H1 (cell line): ENCODE data around the gene AMH. TPM values are rescaled to one million over a fixed set of nuclear protein-coding genes. Genes with fewer than 3 reads are reported as not detected.

Experiments
- CTCF ChIA-PET: fragments of 300-600 bp; sonication (Branson Sonifier 250); formaldehyde crosslinking; loops from one replicate; lab custom pipeline; 2021; ENCODE audit not compliant: partially characterized antibody; lab: Charles Lee
- POLR2A ChIA-PET: fragments of 300-600 bp; sonication (Branson Sonifier 250); formaldehyde crosslinking; loops from one replicate; lab custom pipeline; 2021; ENCODE audit warnings: inconsistent platforms; ENCODE audit not compliant: partially characterized antibody; lab: Charles Lee
- DNase-seq, 2 experiments: peaks; one replicate each; pipeline versions ENCODE4 v3.0.0 to v3.0.0-alpha.2; 2010 to 2022; ENCODE audit warnings: low spot score in 2 of 2, low read depth in 1 of 2, mixed read lengths in 1 of 2
- FAIRE-seq: peaks from 2 replicates; lab custom pipeline; 2011; peaks lifted over from hg19 to GRCh38; lab: Jason Lieb, UNC
- H2AFZ ChIP-seq: 2 replicates; pipeline ENCODE4 v1.8.1; 2012; ENCODE audit warnings: low read length, inconsistent platforms
- H2AK5ac ChIP-seq: 2 replicates; pipeline ENCODE4 v1.6.1; 2013; ENCODE audit warnings: low read depth, low read length
- H2BK120ac ChIP-seq: replicated peaks from 2 replicates; pipeline ENCODE3; 2013; ENCODE audit warnings: low read depth, low read length, inconsistent platforms
- H2BK12ac ChIP-seq: 2 replicates; pipeline ENCODE4 v1.6.1; 2013; ENCODE audit warnings: low read depth, low read length
- H2BK15ac ChIP-seq: 2 replicates; pipeline ENCODE4 v1.6.1; 2013; ENCODE audit warnings: low read length
- H2BK20ac ChIP-seq: 2 replicates; pipeline ENCODE4 v1.6.1; 2013; ENCODE audit warnings: low read length
- H2BK5ac ChIP-seq: 2 replicates; pipeline ENCODE4 v1.6.1; 2013; ENCODE audit warnings: low read depth, low read length
- H3K14ac ChIP-seq: 2 replicates; pipeline ENCODE4 v1.6.1; 2013; ENCODE audit warnings: inconsistent platforms; ENCODE audit not compliant: insufficient read length
- H3K18ac ChIP-seq: 2 replicates; pipeline ENCODE4 v1.6.1; 2013; ENCODE audit warnings: low read length; ENCODE audit errors: extremely low read depth
- H3K23ac ChIP-seq: 2 replicates; pipeline ENCODE4 v1.6.1; 2013; ENCODE audit warnings: inconsistent platforms; ENCODE audit not compliant: insufficient read length
- H3K23me2 ChIP-seq: 2 replicates; pipeline ENCODE4 v1.6.1; 2013; ENCODE audit warnings: low read depth, low read length
- H3K27ac ChIP-seq: 2 replicates; pipeline ENCODE4 v1.6.1; 2011; ENCODE audit warnings: low read depth, low read length, inconsistent platforms
- H3K27me3 ChIP-seq, 4 experiments: replicated peaks in 1 of 4; 1 replicate in 1 of 4; 2 replicates in 3 of 4; pipeline versions ENCODE4 v1.6.1 to v1.8.1; 2011 to 2013; ENCODE audit warnings: low read length in 3 of 4, mild to moderate bottlenecking in 3 of 4, inconsistent platforms in 2 of 4, mixed read lengths in 2 of 4, moderate library complexity in 1 of 4; ENCODE audit not compliant: control insufficient read depth in 3 of 4, insufficient read depth in 3 of 4; ENCODE audit errors: extremely low read depth in 1 of 4
- H3K36me3 ChIP-seq, 4 experiments: 2 replicates each; pipeline versions ENCODE4 v1.6.1 to v1.8.1; 2011 to 2013; ENCODE audit warnings: mild to moderate bottlenecking in 4 of 4, low read length in 3 of 4, moderate library complexity in 2 of 4, control low read depth in 1 of 4, inconsistent platforms in 1 of 4; ENCODE audit not compliant: insufficient read depth in 4 of 4, control insufficient read depth in 2 of 4
- H3K4ac ChIP-seq: replicated peaks from 2 replicates; pipeline ENCODE3; 2013; ENCODE audit warnings: low read length, low read depth, mixed read lengths, inconsistent platforms; ENCODE audit not compliant: insufficient read length
- H3K4me1 ChIP-seq, 4 experiments: replicated peaks in 1 of 4; 1 replicate in 1 of 4; 2 replicates in 3 of 4; pipeline versions ENCODE4 v1.6.1 to v1.8.1; 2011 to 2013; ENCODE audit warnings: low read length in 3 of 4, inconsistent platforms in 2 of 4, mixed read lengths in 1 of 4; ENCODE audit not compliant: insufficient read depth in 4 of 4, control insufficient read depth in 3 of 4
- H3K4me2 ChIP-seq, 2 experiments: 2 replicates each; pipeline versions ENCODE4 v1.6.1 to v1.8.1; 2011 to 2013; ENCODE audit warnings: low read depth in 2 of 2, low read length in 2 of 2, control low read depth in 1 of 2, inconsistent platforms in 1 of 2, mild to moderate bottlenecking in 1 of 2; ENCODE audit not compliant: insufficient read depth in 1 of 2
- H3K4me3 ChIP-seq, 4 experiments: fragments of 200-600, 300-600 bp in 1 of 4; sonication (generic), shearing (Covaris generic), sonication (Bioruptor Twin) in 1 of 4; 2 replicates each; pipeline versions ENCODE4 v1.5.1 to v1.8.1; 2011 to 2016; ENCODE audit warnings: low read length in 4 of 4, low read depth in 3 of 4, control low read depth in 2 of 4, inconsistent platforms in 2 of 4, mild to moderate bottlenecking in 2 of 4, mixed read lengths in 1 of 4, moderate library complexity in 1 of 4; ENCODE audit not compliant: insufficient read depth in 2 of 4; ENCODE audit errors: extremely low read depth in 1 of 4
- H3K56ac ChIP-seq: replicated peaks from 2 replicates; pipeline ENCODE3; 2013; ENCODE audit warnings: low read depth, mild to moderate bottlenecking, mixed read lengths, low read length, inconsistent platforms; ENCODE audit not compliant: insufficient read length
- H3K79me1 ChIP-seq: 2 replicates; pipeline ENCODE4 v1.6.1; 2013; ENCODE audit warnings: low read depth, low read length, control low read depth
- H3K79me2 ChIP-seq, 2 experiments: 2 replicates each; pipeline versions ENCODE4 v1.6.1 to v1.8.1; 2012 to 2013; ENCODE audit warnings: low read length in 2 of 2, mild to moderate bottlenecking in 2 of 2, inconsistent platforms in 1 of 2; ENCODE audit not compliant: insufficient read depth in 2 of 2, control insufficient read depth in 1 of 2
- H3K9ac ChIP-seq, 4 experiments: replicated peaks in 1 of 4; 1 replicate in 1 of 4; 2 replicates in 3 of 4; pipeline versions ENCODE4 v1.6.1 to v1.8.1; 2011 to 2013; ENCODE audit warnings: low read depth in 3 of 4, low read length in 3 of 4, control low read depth in 2 of 4, mild to moderate bottlenecking in 2 of 4, moderate library complexity in 2 of 4, inconsistent platforms in 1 of 4; ENCODE audit errors: extremely low read depth in 1 of 4
- H3K9me3 ChIP-seq, 2 experiments: 2 replicates each; pipeline versions ENCODE4 v1.6.1 to v1.8.1; 2012 to 2013; ENCODE audit warnings: mild to moderate bottlenecking in 2 of 2, moderate library complexity in 2 of 2, control low read depth in 1 of 2, inconsistent platforms in 1 of 2, low read depth in 1 of 2, low read length in 1 of 2, mixed read lengths in 1 of 2; ENCODE audit not compliant: insufficient read depth in 2 of 2
- H4K20me1 ChIP-seq, 2 experiments: replicated peaks in 1 of 2; 2 replicates each; pipeline versions ENCODE3 to v1.8.1; 2011 to 2013; ENCODE audit warnings: inconsistent platforms in 2 of 2, low read length in 2 of 2, mild to moderate bottlenecking in 1 of 2; ENCODE audit not compliant: insufficient read depth in 2 of 2, control insufficient read depth in 1 of 2
- H4K5ac ChIP-seq: 2 replicates; pipeline ENCODE4 v1.6.1; 2013; ENCODE audit warnings: low read length, low read depth, mixed read lengths, inconsistent platforms; ENCODE audit not compliant: insufficient read length
- H4K8ac ChIP-seq: 2 replicates; pipeline ENCODE4 v1.8.0; 2013; ENCODE audit warnings: mild to moderate bottlenecking, moderate library complexity, low read length, inconsistent platforms; ENCODE audit not compliant: insufficient read depth; ENCODE audit errors: extremely low read depth
- H4K91ac ChIP-seq: replicated peaks from 2 replicates; pipeline ENCODE3; 2013; ENCODE audit warnings: low read length, mixed read lengths, inconsistent platforms; ENCODE audit not compliant: insufficient read length
- BCL11A ChIP-seq, 2 experiments: IDR thresholded peaks; one replicate each; pipeline ENCODE4 v1.6.1; 2011; ENCODE audit warnings: low read depth in 2 of 2, low read length in 2 of 2, mild to moderate bottlenecking in 2 of 2
- NANOG ChIP-seq: IDR thresholded peaks from 2 replicates; pipeline ENCODE4 v1.6.1; 2011; ENCODE audit warnings: low read length, low read depth, mild to moderate bottlenecking, inconsistent platforms; ENCODE audit not compliant: insufficient read depth, poor library complexity, severe bottlenecking
- POU5F1 ChIP-seq: IDR thresholded peaks from 2 replicates; pipeline ENCODE4 v1.6.1; 2011; ENCODE audit warnings: low read depth, mild to moderate bottlenecking, low read length, moderate library complexity
- SAP30 ChIP-seq: fragments of 300-600 bp; sonication (generic); IDR thresholded peaks from 2 replicates; pipeline ENCODE4 v1.7.1; 2012; ENCODE audit warnings: low read length, moderate library complexity, mild to moderate bottlenecking, inconsistent platforms; ENCODE audit not compliant: insufficient read depth, insufficient replicate concordance
- YY1 ChIP-seq: IDR thresholded peaks from 2 replicates; pipeline ENCODE4 v1.6.1; 2011; ENCODE audit warnings: low read depth, mild to moderate bottlenecking, low read length
- WGBS, 2 experiments: shearing (Covaris generic) in 1 of 2; methylation state at CpG; one replicate each; pipeline versions ENCODE4 v1.1.6 to v1.1.7; 2013 to 2015; ENCODE audit warnings: low lambda C conversion rate in 2 of 2, mixed read lengths in 2 of 2, inconsistent platforms in 1 of 2, low coverage in 1 of 2, missing lambda C conversion rate in 1 of 2; ENCODE audit not compliant: insufficient replicate concordance in 2 of 2, insufficient coverage in 1 of 2, insufficient read length in 1 of 2; ENCODE audit errors: extremely low coverage in 1 of 2, missing lambda C conversion rate in 1 of 2; 5-methylcytosine and 5-hydroxymethylcytosine counted together
- polyA plus RNA-seq, 7 experiments: library from polyadenylated mRNA; depleted of rRNA in 3 of 7; stranded (reverse) in 5 of 7; unstranded in 2 of 7; fragments of >200 nt in 5 of 7; fragments of 200-250 nt in 2 of 7; gene quantifications; 1 replicate in 5 of 7; 2 replicates in 1 of 7; 4 replicates in 1 of 7; pipeline versions ENCODE4 v1.2.1 to v1.2.3, GENCODE V29; 2011 to 2013; ENCODE audit warnings: missing spikeins in 2 of 7, mixed read lengths in 2 of 7
- total RNA-seq: library from RNA; stranded (reverse); fragmentation: NEBNext Ultra II Directional; extraction: Animal tissue kit (Norgen Biotek cat#: 25700); gene quantifications from 2 replicates; pipeline ENCODE4 v1.2.1, GENCODE V29; 2021

AMH gene
- total and polyA plus RNA-seq, 2 of the 8 experiments (the other 6 are each of a cell fraction or from before 2014, with no cell fraction given), result 10.5 to 15.4 TPM

DNA sequence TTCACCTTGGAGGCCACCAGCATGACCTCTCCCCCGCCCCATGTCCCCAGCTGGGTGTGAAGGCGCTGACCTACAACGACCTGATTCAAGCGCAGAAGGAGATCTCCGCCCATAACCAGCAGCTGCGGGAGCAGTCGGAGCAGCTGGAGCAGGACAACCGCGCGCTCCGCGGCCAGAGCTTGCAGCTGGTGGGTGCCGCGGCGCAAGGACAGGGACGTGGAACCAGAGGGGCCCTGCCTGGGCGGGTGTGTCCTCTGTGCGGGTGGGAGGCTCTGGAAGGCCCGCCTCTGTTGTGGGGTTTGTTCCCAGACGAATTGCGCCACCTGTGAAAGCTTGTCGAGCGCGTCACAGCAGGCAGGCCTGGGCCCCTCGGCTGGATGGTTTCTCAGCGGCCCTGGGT is 35.3 kb upstream of the AMH start:
- Histone ChIP-seq H3K36me3 (peaks cover 9 to 53% (median 40%) of the 10 kb centered on the region in 4 experiments; a peak in 7 of 8 replicates), H3K23ac (no peak overlapping the region), H2AK5ac (no peak overlapping the region), H3K23me2 (no peaks in the 10 kb centered on the region), H4K20me1 (peaks cover 0 to 13% of the 10 kb centered on the region in 2 experiments), H3K9me3 (no peaks in the 10 kb centered on the region), H2BK120ac (no peak overlapping the region), H2BK15ac (no peak overlapping the region), H3K4me3 (no peak overlapping the region), H4K5ac (no peak overlapping the region), H3K27me3 (no peaks in the 10 kb centered on the region), H3K18ac (no peak overlapping the region), H3K4me2 (no peak overlapping the region), H3K9ac (no peak overlapping the region), H3K4ac (no peak overlapping the region), H3K27ac (no peak overlapping the region), H3K4me1 (no peaks in the 10 kb centered on the region), H2BK20ac (no peak overlapping the region), H4K8ac (no peak overlapping the region), H3K56ac (no peak overlapping the region), H2AFZ (no peak overlapping the region), H3K14ac (no peak overlapping the region), H3K79me2 (no peaks in the 10 kb centered on the region), H4K91ac (no peak overlapping the region), H2BK5ac (no peak overlapping the region; the same call in 1 of the 2 replicates), H3K79me1 (no peaks in the 10 kb centered on the region; the same call in 1 of the 2 replicates), H2BK12ac (no peak overlapping the region)
- CTCF ChIA-PET, result interaction anchor here (1.1 to 8.1 kb wide), 6 partner anchors 9 to 104 kb away, joined by 3 to 50 read pairs (median 8); no protein-coding TSS in a partner anchor
- FAIRE-seq (no peak), DNase-seq (no peak)
- POLR2A ChIA-PET, result interaction anchor here (0.6 to 2.4 kb wide), 4 partner anchors 11 to 36 kb away, joined by 3 to 5 read pairs (median 3); no protein-coding TSS in a partner anchor
- WGBS, 2 experiments, result 87% methylated on average over 25 of the region's 26 CpGs; no CpG with 5 or more reads in 1 of the 2 experiments
- TF ChIP-seq SAP30 (no peak), NANOG (no peak), POU5F1 (no peak), BCL11A (IDR thresholded peaks at IDR 0.05; ENCODE audit: low read depth in 2 of 2, low read length in 2 of 2) (no peak), YY1 (no peak)
